DMS79 (cell line): ENCODE results near the gene ZNF407.

Experiments
- DNase-seq: peaks from one replicate; lab custom pipeline; 2025; lab: John Stamatoyannopoulos, UW

Gene ZNF407

GRCh38 chr18:74832999-74833398, 235.3 kb downstream of the ZNF407 start:
- no peak for DNase-seq

- no peak for DNase-seq
These were observed 237.0 kb downstream of the ZNF407 start for GRCh38 chr18:74834424-74835309.

DNA sequence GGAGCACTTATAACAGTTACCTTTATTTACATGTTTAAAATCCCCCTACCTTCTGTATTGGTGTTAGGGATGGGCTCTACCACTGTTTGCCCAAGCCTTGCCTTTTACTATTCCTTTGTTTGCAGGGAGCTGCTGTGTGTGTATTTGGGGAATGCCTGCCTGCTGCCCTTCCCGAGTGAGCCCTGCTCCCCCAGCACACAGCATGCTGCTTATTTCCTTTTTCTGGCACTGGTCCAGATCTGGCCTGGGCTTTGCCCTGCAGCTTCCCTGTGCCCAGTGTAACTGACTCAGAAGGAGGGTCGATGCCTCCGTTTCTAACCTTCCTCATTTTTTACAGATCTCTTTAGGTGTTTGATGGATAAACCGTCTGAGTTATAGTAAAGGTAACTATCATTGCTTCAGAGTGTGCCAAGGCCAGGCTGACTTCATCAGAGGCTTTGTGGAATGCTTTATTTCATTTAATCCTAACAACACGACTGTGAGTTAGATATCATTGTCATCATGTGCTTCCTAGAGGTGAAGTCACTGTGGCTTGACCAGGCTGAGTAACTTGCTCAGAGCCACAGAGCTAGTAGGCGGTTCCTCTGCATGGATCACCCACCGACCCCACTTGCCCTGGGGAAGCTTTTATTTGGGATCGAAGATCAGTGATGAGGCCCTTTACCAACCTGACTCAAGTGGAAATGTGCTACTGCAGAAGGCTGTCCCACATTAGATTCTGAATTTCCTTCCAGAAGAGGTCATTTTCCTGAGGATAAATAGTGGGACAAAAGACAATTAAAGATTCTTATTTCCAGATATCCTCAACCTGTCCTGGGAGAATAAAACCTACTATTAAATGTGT, 238.8 kb downstream of the ZNF407 start:
- no peak for DNase-seq

- DNase-seq: no peak
These were observed 243.0 kb downstream of the ZNF407 start for GRCh38 chr18:74840492-74841167.

DNA sequence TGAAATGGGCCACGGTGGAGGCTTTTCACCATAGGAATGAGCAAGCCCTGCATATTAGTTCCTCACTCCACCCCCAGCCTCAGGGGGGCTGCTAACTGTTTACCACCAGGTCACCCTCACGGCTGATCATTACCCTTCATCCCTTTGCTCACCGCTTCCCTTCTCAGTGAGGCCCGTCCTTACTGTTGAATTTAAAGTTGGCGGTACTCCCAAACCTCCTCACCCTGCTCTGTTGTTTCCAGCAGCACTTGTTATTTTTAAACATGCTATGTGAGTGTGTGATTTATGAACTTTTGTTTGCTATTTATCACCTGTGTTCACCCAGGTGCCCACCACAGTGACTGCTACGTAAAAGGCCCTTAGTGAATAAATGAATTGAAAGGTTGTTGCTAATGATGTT, 243.6 kb downstream of the ZNF407 start:
- no peak for DNase-seq

DNA sequence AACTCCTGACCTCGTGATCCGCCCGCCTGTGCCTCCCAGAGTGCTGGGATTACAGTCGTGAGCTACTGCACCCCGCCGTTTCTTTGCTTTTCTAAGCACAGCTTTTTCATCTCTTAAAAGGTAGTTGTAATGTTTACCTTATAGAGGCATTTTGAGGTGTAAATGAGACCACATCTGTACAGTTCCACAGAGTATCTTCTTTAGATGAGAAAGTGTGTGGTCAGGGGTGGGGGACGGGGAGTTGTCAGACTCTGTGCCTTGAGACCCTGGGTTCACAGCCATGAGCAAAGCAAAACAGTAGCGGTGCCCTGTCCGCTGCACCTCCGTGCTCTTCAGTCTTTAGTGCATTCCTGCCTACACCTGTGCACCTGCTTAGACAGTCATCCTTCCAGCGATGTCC, 251.6 kb downstream of the ZNF407 start:
- DNase-seq: no peak

DNA sequence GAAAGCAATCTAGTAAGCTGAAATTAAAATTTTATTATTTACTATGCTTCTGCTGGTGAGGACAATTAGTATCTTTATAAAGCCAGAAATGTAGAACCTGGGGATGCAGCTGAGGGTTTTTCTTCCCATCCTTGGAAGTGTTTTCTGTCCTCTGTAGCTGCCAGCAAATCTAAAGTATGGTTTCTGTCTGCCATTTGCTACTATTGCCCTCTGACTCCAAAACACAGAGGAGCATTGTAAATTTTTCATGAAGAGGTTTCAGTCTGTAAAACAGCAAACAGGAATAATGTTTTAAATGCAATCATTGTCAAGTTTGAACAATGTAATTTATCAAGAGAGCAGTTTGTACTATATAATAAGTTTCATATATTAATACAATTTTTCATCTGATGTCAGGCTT, 258.8 kb downstream of the ZNF407 start:
- DNase-seq: no peak

DNA sequence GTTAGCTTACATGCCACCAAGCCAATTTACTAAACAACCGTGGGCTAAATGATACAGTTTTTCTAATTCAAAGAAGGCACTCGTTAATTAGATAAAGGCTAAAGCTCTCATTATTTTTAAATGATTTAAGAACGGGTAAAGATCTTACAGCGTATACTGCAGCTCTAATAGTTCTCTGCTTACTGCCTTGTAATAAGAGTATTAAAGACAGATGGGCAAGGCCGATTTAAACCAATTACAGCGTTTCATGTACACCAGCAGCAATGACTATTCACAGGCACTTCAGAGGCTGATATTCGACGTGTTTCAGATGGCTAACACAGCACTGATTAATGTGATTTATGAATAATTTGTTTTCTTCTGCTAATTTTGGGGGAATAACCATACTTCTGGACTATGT, 259.3 kb downstream of the ZNF407 start:
- no peak for DNase-seq

DNA sequence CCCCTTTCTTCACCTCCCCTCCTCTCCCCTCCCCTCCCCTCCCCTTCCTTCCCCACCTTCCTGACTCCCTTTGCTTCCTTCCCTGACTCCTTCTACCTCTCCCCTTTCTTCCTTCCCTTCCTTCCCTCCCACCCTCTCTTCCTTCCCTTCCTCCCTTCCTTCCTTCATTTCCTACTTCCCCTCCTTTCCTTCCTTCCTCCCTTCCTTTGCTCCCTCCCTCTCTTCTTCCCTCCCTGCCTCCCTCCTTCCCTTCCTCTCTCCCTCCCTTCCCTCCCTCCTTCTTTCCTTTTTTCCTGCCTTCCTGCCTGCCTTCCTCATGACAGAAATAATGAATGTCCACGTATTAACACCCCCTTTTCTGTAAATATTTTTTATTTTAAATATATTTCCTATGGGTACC, 260.2 kb downstream of the ZNF407 start:
- no peak for DNase-seq

- no peak for DNase-seq
These were observed 263.5 kb downstream of the ZNF407 start for GRCh38 chr18:74861154-74861553.

DNA sequence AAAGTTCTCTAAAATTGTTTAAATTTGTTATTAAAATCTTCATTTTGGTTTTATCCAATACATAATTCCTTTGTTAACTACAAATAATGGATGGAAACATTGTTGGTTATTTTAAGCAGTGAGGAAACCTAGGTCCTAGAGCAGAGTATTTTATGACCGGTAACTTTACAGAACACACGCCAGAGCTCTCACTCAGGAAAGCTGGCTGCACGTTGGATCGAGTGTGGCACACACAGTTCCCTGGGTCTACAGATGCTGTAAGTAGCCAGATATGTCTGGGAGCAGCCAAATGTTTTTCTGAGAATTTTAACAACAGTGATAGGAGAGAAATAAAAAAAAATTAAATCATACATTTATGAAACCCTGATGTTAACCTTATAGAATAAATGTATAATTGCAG, 264.4 kb downstream of the ZNF407 start:
- DNase-seq: no peak

DNA sequence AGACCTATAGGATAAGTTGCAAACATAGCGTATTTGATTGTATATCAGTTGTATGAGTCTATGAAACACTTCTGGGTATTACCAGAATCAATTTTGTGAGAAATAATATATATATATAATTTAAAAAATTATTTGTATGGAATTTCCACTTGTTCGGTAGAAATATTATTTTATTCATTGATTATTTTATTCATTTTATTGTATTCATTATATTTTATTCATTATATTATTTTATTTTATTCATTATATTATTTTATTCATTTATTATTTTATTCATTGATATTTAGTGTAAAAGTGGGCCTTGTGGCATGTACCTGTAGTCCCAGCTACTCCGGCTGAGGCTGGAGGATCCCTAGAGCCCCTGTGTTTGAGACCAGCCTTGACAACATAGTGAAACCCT, 268.9 kb downstream of the ZNF407 start:
- no peak for DNase-seq

GRCh38 chr18:74868461-74868860, 270.8 kb downstream of the ZNF407 start:
- no peak for DNase-seq

DNA sequence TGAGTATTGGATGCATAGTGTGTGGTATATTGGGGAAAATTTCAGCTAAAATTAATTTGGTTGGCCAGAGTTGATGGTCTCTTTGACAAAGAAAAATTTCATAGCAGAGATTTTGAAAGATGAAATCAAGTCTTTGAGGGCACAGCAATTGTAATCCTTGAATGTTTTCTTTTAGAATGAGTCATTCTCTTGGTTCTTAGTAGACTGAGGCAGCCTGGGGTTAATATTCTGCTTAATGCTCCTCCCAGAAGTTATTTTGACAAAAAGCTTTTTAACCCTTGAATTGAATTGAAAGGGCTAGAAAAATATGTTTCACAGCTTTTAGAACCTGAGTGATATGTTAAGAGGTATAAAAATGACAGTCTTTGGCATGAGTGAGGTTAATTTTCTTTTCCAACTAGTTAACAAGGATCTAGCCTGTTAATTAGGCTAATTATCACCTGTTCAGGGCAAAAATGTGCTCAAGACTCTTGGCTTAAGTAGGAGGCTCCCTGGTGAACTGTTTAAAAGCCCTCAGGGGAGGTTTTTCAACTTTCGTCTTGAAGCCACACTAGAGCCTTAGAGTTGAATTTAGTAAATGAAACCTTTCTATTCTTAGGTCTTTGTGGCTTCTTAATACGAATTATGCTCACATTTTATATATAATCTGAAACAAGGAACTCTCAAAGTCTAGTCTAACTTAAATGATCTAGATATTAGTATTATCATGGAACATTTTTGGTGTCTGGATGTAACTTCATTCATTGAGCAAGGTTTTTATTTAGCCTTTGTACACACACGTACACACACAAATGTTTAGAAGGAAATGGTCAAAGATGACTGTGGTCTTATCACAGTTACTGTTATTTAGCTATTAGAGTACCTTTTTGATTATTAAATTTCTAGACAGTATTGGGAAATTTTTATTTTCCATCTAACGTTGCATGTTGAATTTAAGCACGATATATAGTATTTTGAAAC, 272.5 kb downstream of the ZNF407 start:
- DNase-seq: no peak

- no peak for DNase-seq
These were observed 273.3 kb downstream of the ZNF407 start for GRCh38 chr18:74870950-74871349.

GRCh38 chr18:74873629-74874028, 276.0 kb downstream of the ZNF407 start:
- no peak for DNase-seq

GRCh38 chr18:74874351-74874750, 276.7 kb downstream of the ZNF407 start:
- no peak for DNase-seq

GRCh38 chr18:74876630-74877243, 279.1 kb downstream of the ZNF407 start:
- DNase-seq: no peak

GRCh38 chr18:74878267-74878666, 280.6 kb downstream of the ZNF407 start:
- no peak for DNase-seq

DNA sequence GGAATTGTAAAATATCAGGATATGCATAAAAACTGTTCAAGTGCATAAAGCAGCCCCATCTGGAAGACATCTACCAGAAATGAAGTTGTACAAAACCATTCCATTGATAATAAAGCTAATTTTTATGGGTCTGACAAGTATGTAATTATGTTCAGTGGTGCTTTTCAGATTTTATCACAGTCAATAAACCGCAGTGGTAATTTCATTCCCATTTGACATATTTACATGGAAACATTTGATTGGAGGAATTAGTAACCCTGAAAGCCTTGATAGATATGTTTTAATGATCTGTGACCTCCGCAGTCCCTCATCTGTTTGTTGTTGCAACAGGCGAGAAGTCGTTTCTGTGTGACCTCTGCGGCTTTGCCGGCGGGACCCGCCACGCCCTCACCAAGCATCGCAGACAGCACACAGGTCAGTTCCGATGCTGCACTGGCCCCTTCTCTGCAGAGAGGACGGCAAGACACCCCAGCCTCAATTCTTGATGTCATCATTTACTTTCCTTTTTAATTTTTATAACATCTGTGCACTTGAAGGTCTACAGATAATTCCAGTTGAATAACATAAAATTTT, 283.1 kb downstream of the ZNF407 start:
- no peak for DNase-seq
